Measurements from ENCODE around the gene KRT14. TPM values are rescaled to one million over a fixed set of nuclear protein-coding genes. Genes with fewer than 3 reads are reported as not detected.

Gene KRT14
- total RNA-seq, 4 donors from 2014 or later: 0.52 to 0.90 TPM; not detected in 2

GRCh38 chr17:41532947-41533570 is 53.6 kb downstream of the KRT14 start:
- no peaks in the 10 kb centered on the region for H3K36me3 ChIP-seq
- H3K27me3 ChIP-seq: no peaks in the 10 kb centered on the region
- no peak overlapping the region for H3K27ac ChIP-seq
- no peak for DNase-seq
- no peak for TF ChIP-seq CTCF (IDR thresholded peaks at IDR 0.05)
- TF ChIP-seq POLR2A (IDR thresholded peaks at IDR 0.05): no peak
- intact Hi-C loops (cut with DNase I; ENCODE audit: low total_unique reads): no loop called here
- H3K4me3 ChIP-seq: no peak overlapping the region
- H3K9me3 ChIP-seq: no peaks in the 10 kb centered on the region
- no peaks in the 10 kb centered on the region for H3K4me1 ChIP-seq

Other genes starting within 250 kb of the KRT14 start
- gene KRT33A, start 236.1 kb downstream of the KRT14 start, total RNA-seq: not detected
- gene KRT33B, start 217.1 kb downstream of the KRT14 start, total RNA-seq: not detected
- under 1 TPM in 1 of 4 donors, not detected in 3; 0.28 TPM for gene KRT34, start 204.6 kb downstream of the KRT14 start, total RNA-seq
- gene KRT31, start 189.3 kb downstream of the KRT14 start, total RNA-seq: not detected
- gene KRT37, start 162.3 kb downstream of the KRT14 start, total RNA-seq: not detected
- not detected for gene KRT38, start 145.9 kb downstream of the KRT14 start, total RNA-seq
- not detected for gene KRT32, start 119.5 kb downstream of the KRT14 start, total RNA-seq
- gene KRT35, start 105.7 kb downstream of the KRT14 start, total RNA-seq: not detected
- gene KRT36, start 97.0 kb downstream of the KRT14 start, total RNA-seq: not detected
- gene KRT13, start 81.3 kb downstream of the KRT14 start, total RNA-seq: 1 to 10 TPM; 1.5 to 6.4 (median 3.0) TPM
- gene KRT15, start 68.0 kb downstream of the KRT14 start, total RNA-seq: 10 to 100 TPM in 1 of 4 donors, 1 to 10 TPM in 1, under 1 TPM in 1, not detected in 1; 0.41 to 11.5 (median 1.6) TPM
- 100 to 1,000 TPM in 2 of 4 donors, 10 to 100 TPM in 1, under 1 TPM in 1; 0.88 to 120 (median 77.2) TPM for gene KRT19, start 58.6 kb downstream of the KRT14 start, total RNA-seq
- under 1 TPM in 1 of 4 donors, not detected in 3; 0.21 TPM for gene KRT9, start 14.8 kb downstream of the KRT14 start, total RNA-seq
- not detected for gene KRT16, start 25.9 kb upstream of the KRT14 start, total RNA-seq
- gene KRT17, start 37.7 kb upstream of the KRT14 start, total RNA-seq: 10 to 100 TPM in 1 of 4 donors, under 1 TPM in 1, not detected in 2; 0.70 to 12.6 TPM
- 100 to 1,000 TPM in 3 of 4 donors, 10 to 100 TPM in 1; 83.5 to 796 (median 199) TPM for gene EIF1, start 102.0 kb upstream of the KRT14 start, total RNA-seq
- gene GAST, start 125.4 kb upstream of the KRT14 start, total RNA-seq: not detected
- gene HAP1, start 147.7 kb upstream of the KRT14 start, total RNA-seq: 1 to 10 TPM in 1 of 4 donors, not detected in 3; 2.2 TPM
- 100 to 1,000 TPM in 1 of 4 donors, 10 to 100 TPM in 3; 49.1 to 110 (median 70.0) TPM for gene JUP, start 199.8 kb upstream of the KRT14 start, total RNA-seq
- gene P3H4, start 225.1 kb upstream of the KRT14 start, total RNA-seq: 10 to 100 TPM in 3 of 4 donors, 1 to 10 TPM in 1; 10.0 to 67.0 (median 35.1) TPM
- gene FKBP10, start 226.1 kb upstream of the KRT14 start, total RNA-seq: 100 to 1,000 TPM in 2 of 4 donors, 10 to 100 TPM in 2; 22.9 to 226 (median 89.5) TPM
- gene NT5C3B, start 249.3 kb upstream of the KRT14 start, total RNA-seq: 10 to 100 TPM; 32.5 to 77.9 (median 68.1) TPM